HepG2 (cell line): Measurements from ENCODE around the gene ZDHHC18. TPM values are rescaled to one million over a fixed set of nuclear protein-coding genes. Genes with fewer than 3 reads are reported as not detected.
A peak's percentile ranks its signal among the peaks of the same experiment; 100 is the strongest.

Experiments
- BCL6 ChIP-seq: IDR thresholded peaks from 2 replicates; pipeline ENCODE4 v1.6.1; 2016; ENCODE audit warnings: missing genetic modification reagents, missing compliant biosample characterization
- EP300 ChIP-seq, 3 experiments: sonication (generic) in 1 of 3; formaldehyde crosslinking in 1 of 3; IDR thresholded peaks; 2 replicates each; pipeline versions ENCODE4 v1.5.1 to v1.6.1; 2011 to 2020; ENCODE audit warnings: low read depth in 2 of 3, low read length in 2 of 3, borderline replicate concordance in 1 of 3, improper control_type of control experiment in 1 of 3, mild to moderate bottlenecking in 1 of 3, missing genetic modification reagents in 1 of 3, moderate library complexity in 1 of 3
- FOXJ3 ChIP-seq: sonication (generic); formaldehyde crosslinking; IDR thresholded peaks from 2 replicates; pipeline ENCODE4 v1.4.0; 2020; ENCODE audit warnings: missing genetic modification reagents, mild to moderate bottlenecking, borderline replicate concordance
- FOXK2 ChIP-seq: fragments of 450-650 bp; IDR thresholded peaks from 2 replicates; pipeline ENCODE4 v1.6.1; 2016
- HNF4A ChIP-seq: sonication (generic); formaldehyde crosslinking; IDR thresholded peaks from 2 replicates; pipeline ENCODE4 v1.4.0; 2020; ENCODE audit warnings: missing genetic modification reagents
- KLF12 ChIP-seq: sonication (generic); formaldehyde crosslinking; IDR thresholded peaks from 2 replicates; pipeline ENCODE4 v1.4.0; 2020; ENCODE audit warnings: missing genetic modification reagents, borderline replicate concordance
- KLF15 ChIP-seq: sonication (generic); formaldehyde crosslinking; IDR thresholded peaks from 2 replicates; pipeline ENCODE4 v1.8.1; 2023; ENCODE audit warnings: borderline replicate concordance, mild to moderate bottlenecking, inconsistent platforms, missing genetic modification reagents, mixed read lengths
- NCOR1 ChIP-seq: fragments of 200-600 bp; sonication (generic); IDR thresholded peaks from 2 replicates; pipeline ENCODE4 v1.7.0; 2017; ENCODE audit warnings: antibody characterized with exemption, low read length, borderline replicate concordance
- NR2F1 ChIP-seq, 2 experiments: fragments of 450-650 bp in 1 of 2; formaldehyde crosslinking in 1 of 2; IDR thresholded peaks; 2 replicates each; pipeline versions ENCODE4 v1.5.0 to v1.6.1; 2016 to 2020; ENCODE audit warnings: mild to moderate bottlenecking in 1 of 2, missing compliant biosample characterization in 1 of 2, missing genetic modification reagents in 1 of 2, moderate library complexity in 1 of 2
- PAXIP1 ChIP-seq: sonication (generic); formaldehyde crosslinking; conservative IDR thresholded peaks from 2 replicates; pipeline ENCODE4 v1.4.0; 2020; ENCODE audit warnings: mild to moderate bottlenecking, missing genetic modification reagents, moderate library complexity
- PBX2 ChIP-seq: IDR thresholded peaks from 2 replicates; pipeline ENCODE4 v1.6.1; 2016; ENCODE audit warnings: control low read depth
- RARA ChIP-seq: IDR thresholded peaks from 2 replicates; pipeline ENCODE4 v1.6.1; 2016; ENCODE audit warnings: missing genetic modification reagents, missing compliant biosample characterization
- RNF2 ChIP-seq: fragments of 450-650 bp; conservative IDR thresholded peaks from 2 replicates; pipeline ENCODE4 v1.6.1; 2016; ENCODE audit warnings: low read depth
- YEATS4 ChIP-seq: sonication (generic); formaldehyde crosslinking; IDR thresholded peaks from 2 replicates; pipeline ENCODE4 v1.4.0; 2020; ENCODE audit warnings: missing genetic modification reagents, borderline replicate concordance
- ZMYM2 ChIP-seq: sonication (generic); formaldehyde crosslinking; IDR thresholded peaks from 2 replicates; pipeline ENCODE4 v1.8.0; 2022; ENCODE audit warnings: mild to moderate bottlenecking, missing genetic modification reagents
- ZNF138 ChIP-seq: sonication (generic); formaldehyde crosslinking; IDR thresholded peaks from 2 replicates; pipeline ENCODE4 v1.5.0; 2020; ENCODE audit warnings: mild to moderate bottlenecking, low read depth, missing genetic modification reagents
- ZNF230 ChIP-seq: sonication (generic); formaldehyde crosslinking; IDR thresholded peaks from 2 replicates; pipeline ENCODE4 v1.4.0; 2020; ENCODE audit warnings: mild to moderate bottlenecking, missing genetic modification reagents
- ZNF234 ChIP-seq: sonication (generic); formaldehyde crosslinking; conservative IDR thresholded peaks from 2 replicates; pipeline ENCODE4 v1.5.1; 2020; ENCODE audit warnings: mild to moderate bottlenecking, missing genetic modification reagents
- ZNF264 ChIP-seq: sonication (generic); formaldehyde crosslinking; IDR thresholded peaks from 2 replicates; pipeline ENCODE4 v1.4.0; 2020; ENCODE audit warnings: missing genetic modification reagents
- ZNF317 ChIP-seq: sonication (generic); formaldehyde crosslinking; IDR thresholded peaks from 2 replicates; pipeline ENCODE4 v1.5.0; 2020; ENCODE audit warnings: mild to moderate bottlenecking, missing genetic modification reagents
- ZNF513 ChIP-seq: sonication (generic); formaldehyde crosslinking; conservative IDR thresholded peaks from 2 replicates; pipeline ENCODE4 v1.5.0; 2020; ENCODE audit warnings: missing genetic modification reagents
- ZNF766 ChIP-seq: sonication (generic); formaldehyde crosslinking; IDR thresholded peaks from 2 replicates; pipeline ENCODE4 v1.5.0; 2020; ENCODE audit warnings: missing genetic modification reagents, borderline replicate concordance
- polyA plus RNA-seq, 8 experiments: library from polyadenylated mRNA; depleted of rRNA in 3 of 8; stranded (reverse) in 7 of 8; unstranded in 1 of 8; fragments of >200 nt; fragmentation: Illumina TruSeq in 4 of 8; extraction: Trizol in 4 of 8; gene quantifications; 2 replicates each; pipeline versions ENCODE4 v1.2.1 to v1.2.3, GENCODE V29; 2011 to 2016; ENCODE audit warnings: low read depth in 4 of 8, missing spikeins in 1 of 8, mixed read lengths in 1 of 8; ENCODE audit not compliant: insufficient read depth in 1 of 8
- total RNA-seq, 5 experiments: library from RNA; depleted of rRNA; stranded (reverse); fragments of >200 nt; fragmentation: Illumina TruSeq; extraction: Trizol; gene quantifications; 2 replicates each; pipeline ENCODE4 v1.2.3, GENCODE V29; 2016; ENCODE audit warnings: low read depth in 1 of 5

The ZDHHC18 gene
- total and polyA plus RNA-seq, 2 of the 13 experiments (the other 11 are each of a cell fraction or from before 2014, with no cell fraction given): 13.2 to 35.3 TPM

- TF ChIP-seq PBX2 (CRISPR knock-in tag): no peak
- no peak for TF ChIP-seq ZNF513
- TF ChIP-seq HNF4A (CRISPR knock-in tag): peak; percentile 69
- TF ChIP-seq ZMYM2 (CRISPR knock-in tag): no peak
- TF ChIP-seq NR2F1 (CRISPR knock-in tag; IDR thresholded peaks at IDR 0.05): peak; percentile 93 to 99
- TF ChIP-seq EP300 (IDR thresholded peaks at IDR 0.05; ENCODE audit: low read depth in 2 of 2, low read length in 2 of 2): peak; percentile 76 to 84
- peak; percentile 82; the same call in 1 of the 2 replicates for TF ChIP-seq EP300 (CRISPR knock-in tag; IDR thresholded peaks at IDR 0.05; ENCODE audit: borderline replicate concordance)
- peak; percentile 100 for TF ChIP-seq KLF15 (CRISPR knock-in tag)
- no peak for TF ChIP-seq ZNF264
- TF ChIP-seq YEATS4 (CRISPR knock-in tag): no peak; the same call in 1 of the 2 replicates
- peak; percentile 98 for TF ChIP-seq RARA (CRISPR knock-in tag)
- TF ChIP-seq NCOR1: peak; percentile 94; the same call in 1 of the 2 replicates
- TF ChIP-seq FOXJ3 (CRISPR knock-in tag): peak; percentile 71; the same call in 1 of the 2 replicates
- TF ChIP-seq FOXK2: peak; percentile 45
- TF ChIP-seq ZNF138 (CRISPR knock-in tag): no peak
- peak; percentile 81 for TF ChIP-seq BCL6 (CRISPR knock-in tag)
- TF ChIP-seq ZNF317: peak; percentile 74; the same call in 1 of the 2 replicates
- no peak for TF ChIP-seq ZNF234 (CRISPR knock-in tag)
- no peak for TF ChIP-seq RNF2
- TF ChIP-seq PAXIP1 (CRISPR knock-in tag): peak; percentile 98
- TF ChIP-seq KLF12 (CRISPR knock-in tag): peak; percentile 65; the same call in 1 of the 2 replicates
- no peak for TF ChIP-seq ZNF230 (CRISPR knock-in tag)
- no peak for TF ChIP-seq ZNF766 (CRISPR knock-in tag)
Measured at GRCh38 chr1:26784023-26784871, 42.2 kb upstream of the ZDHHC18 start (continued).
